Measurements from ENCODE around the gene ANK2. TPM values are rescaled to one million over a fixed set of nuclear protein-coding genes. Genes with fewer than 3 reads are reported as not detected.

The ANK2 gene
- total RNA-seq, 6 donors from 2014 or later = 4.2 to 23.3 (median 8.5) TPM

GRCh38 chr4:113012786-113013185 lies 36.7 kb upstream of the ANK2 start:
- no peak for ATAC-seq (ENCODE audit: low FRiP score in 2 of 2)
- H3K4me1 ChIP-seq = no peaks in the 10 kb centered on the region
- 75 to 81% methylated on average over 4 of the region's 4 CpGs for WGBS, 2 donors
- no peaks in the 10 kb centered on the region for H3K9me3 ChIP-seq
- no peak overlapping the region for H3K4me3 ChIP-seq
- DNase-seq = no peak
- no peak overlapping the region for H3K27ac ChIP-seq
- no peaks in the 10 kb centered on the region for H3K36me3 ChIP-seq
- TF ChIP-seq POLR2A (IDR thresholded peaks at IDR 0.05) (no peak), POLR2AphosphoS5 (IDR thresholded peaks at IDR 0.05) (no peak), CTCF (IDR thresholded peaks at IDR 0.05) (no peak), EP300 (IDR thresholded peaks at IDR 0.05) (no peak)
- H3K27me3 ChIP-seq = no peaks in the 10 kb centered on the region

GRCh38 chr4:113013751-113014150 lies 35.7 kb upstream of the ANK2 start:
- no peaks in the 10 kb centered on the region for H3K36me3 ChIP-seq
- no peak overlapping the region for H3K27ac ChIP-seq
- DNase-seq = no peak
- TF ChIP-seq POLR2A (IDR thresholded peaks at IDR 0.05) (no peak), CTCF (IDR thresholded peaks at IDR 0.05) (no peak), EP300 (IDR thresholded peaks at IDR 0.05) (no peak), POLR2AphosphoS5 (IDR thresholded peaks at IDR 0.05) (no peak)
- no peaks in the 10 kb centered on the region for H3K9me3 ChIP-seq
- no peak for ATAC-seq (ENCODE audit: low FRiP score in 2 of 2)
- H3K4me1 ChIP-seq = no peaks in the 10 kb centered on the region
- no peak overlapping the region for H3K4me3 ChIP-seq
- H3K27me3 ChIP-seq = no peaks in the 10 kb centered on the region
- 42 to 47% methylated on average over 1 of the region's 1 CpG for WGBS, 2 donors

GRCh38 chr4:113016377-113016776 lies 33.1 kb upstream of the ANK2 start:
- no peaks in the 10 kb centered on the region for H3K9me3 ChIP-seq
- H3K27me3 ChIP-seq = no peaks in the 10 kb centered on the region
- WGBS, 2 donors = 82 to 88% methylated on average over 1 of the region's 1 CpG
- no peaks in the 10 kb centered on the region for H3K4me1 ChIP-seq
- no peaks in the 10 kb centered on the region for H3K36me3 ChIP-seq
- H3K4me3 ChIP-seq = no peak overlapping the region
- TF ChIP-seq CTCF (IDR thresholded peaks at IDR 0.05) = no peak
- no peak for TF ChIP-seq POLR2AphosphoS5 (IDR thresholded peaks at IDR 0.05)
- TF ChIP-seq POLR2A (IDR thresholded peaks at IDR 0.05) = no peak
- TF ChIP-seq EP300 (IDR thresholded peaks at IDR 0.05) = no peak
- no peak overlapping the region for H3K27ac ChIP-seq
- DNase-seq (no peak), ATAC-seq (ENCODE audit: low FRiP score in 2 of 2) (no peak)

- no peak for DNase-seq
- H3K9me3 ChIP-seq = no peaks in the 10 kb centered on the region
- H3K27me3 ChIP-seq = no peaks in the 10 kb centered on the region
- ATAC-seq (ENCODE audit: low FRiP score in 2 of 2) = no peak
- no peak overlapping the region for H3K27ac ChIP-seq
- no peak for TF ChIP-seq CTCF (IDR thresholded peaks at IDR 0.05)
- TF ChIP-seq POLR2A (IDR thresholded peaks at IDR 0.05) = no peak
- no peak for TF ChIP-seq POLR2AphosphoS5 (IDR thresholded peaks at IDR 0.05)
- no peak for TF ChIP-seq EP300 (IDR thresholded peaks at IDR 0.05)
- H3K4me1 ChIP-seq = no peaks in the 10 kb centered on the region
- no peak overlapping the region for H3K4me3 ChIP-seq
- H3K36me3 ChIP-seq = no peaks in the 10 kb centered on the region
- WGBS, 2 donors = 38 to 52% methylated on average over 1 of the region's 1 CpG
Observed at GRCh38 chr4:113020966-113021365, 28.5 kb upstream of the ANK2 start.

GRCh38 chr4:113024388-113024787 lies 25.1 kb upstream of the ANK2 start:
- ATAC-seq (ENCODE audit: low FRiP score in 2 of 2) = no peak
- no peak for DNase-seq
- H3K4me3 ChIP-seq = no peak overlapping the region

More at GRCh38 chr4:113024388-113024787, 25.1 kb upstream of the ANK2 start:
- H3K27me3 ChIP-seq = no peaks in the 10 kb centered on the region
- H3K4me1 ChIP-seq = no peaks in the 10 kb centered on the region
- TF ChIP-seq CTCF (IDR thresholded peaks at IDR 0.05) (no peak), EP300 (IDR thresholded peaks at IDR 0.05) (no peak), POLR2A (IDR thresholded peaks at IDR 0.05) (no peak), POLR2AphosphoS5 (IDR thresholded peaks at IDR 0.05) (no peak)
- H3K9me3 ChIP-seq = no peaks in the 10 kb centered on the region
- 93% methylated on average over 1 of the region's 1 CpG for WGBS, 2 donors
- no peaks in the 10 kb centered on the region for H3K36me3 ChIP-seq
- no peak overlapping the region for H3K27ac ChIP-seq

All from upper lobe of left lung (tissue), 6 donors.